Caki2 (cell line): ENCODE measurements around the gene HLCS. TPM values are rescaled to one million over a fixed set of nuclear protein-coding genes. Genes with fewer than 3 reads are reported as not detected.

Experiments used
- DNase-seq: peaks from one replicate; pipeline ENCODE4 v3.0.0-alpha.2; 2015; ENCODE audit warnings: low read depth
- in situ Hi-C: cut with HindIII; loops from 2 replicates; pipeline ENCODE4 v1.10.0; 2016; ENCODE audit warnings: low sequenced_read_pairs, low pct_unique_long_range_greater_than_20kb, mixed read lengths
- total RNA-seq: library from RNA; depleted of rRNA; stranded (reverse); fragments of >200 nt; shearing (Covaris generic); gene quantifications from 2 replicates; pipeline ENCODE4 v1.2.3, GENCODE V29; 2014; ENCODE audit warnings: low replicate concordance

The HLCS gene
- total RNA-seq, 1 experiment from 2014 or later, result 10.4 TPM

GRCh38 chr21:36904093-36904666 lies 62.3 kb downstream of the HLCS start:
- DNase-seq, result no peak
- in situ Hi-C loops, result no loop called here

- DNase-seq, result peak; percentile 10
- in situ Hi-C loops, result no loop called here
These were observed 63.7 kb downstream of the HLCS start for GRCh38 chr21:36902793-36903192.

GRCh38 chr21:36902331-36902730 lies 64.1 kb downstream of the HLCS start:
- no peak for DNase-seq
- in situ Hi-C loops, result no loop called here

- DNase-seq, result no peak
- in situ Hi-C loops, result no loop called here
These were observed 64.9 kb downstream of the HLCS start for GRCh38 chr21:36901575-36901974.

- no peak for DNase-seq
- in situ Hi-C loops, result no loop called here
These were observed 72.9 kb downstream of the HLCS start for GRCh38 chr21:36893581-36893980.

GRCh38 chr21:36892201-36892600 lies 74.3 kb downstream of the HLCS start:
- in situ Hi-C loops, result no loop called here
- no peak for DNase-seq

- no peak for DNase-seq
- in situ Hi-C loops, result no loop called here
These were observed 74.8 kb downstream of the HLCS start for GRCh38 chr21:36891692-36892091.

GRCh38 chr21:36891121-36891520 lies 75.3 kb downstream of the HLCS start:
- in situ Hi-C loops, result no loop called here
- DNase-seq, result no peak

GRCh38 chr21:36890086-36890485 lies 76.4 kb downstream of the HLCS start:
- DNase-seq, result no peak
- in situ Hi-C loops, result no loop called here

- no peak for DNase-seq
- in situ Hi-C loops, result no loop called here
These were observed 77.1 kb downstream of the HLCS start for GRCh38 chr21:36889401-36889800.

- in situ Hi-C loops, result no loop called here
- no peak for DNase-seq
These were observed 78.0 kb downstream of the HLCS start for GRCh38 chr21:36888466-36888865.

- in situ Hi-C loops, result no loop called here
- DNase-seq, result no peak
These were observed 78.5 kb downstream of the HLCS start for GRCh38 chr21:36887963-36888362.

- DNase-seq, result peak; percentile 25
- in situ Hi-C loops, result no loop called here
These were observed 82.7 kb downstream of the HLCS start for GRCh38 chr21:36883532-36884486.

GRCh38 chr21:36882776-36883175 lies 83.7 kb downstream of the HLCS start:
- in situ Hi-C loops, result no loop called here
- no peak for DNase-seq

GRCh38 chr21:36881228-36881627 lies 85.2 kb downstream of the HLCS start:
- in situ Hi-C loops, result no loop called here
- DNase-seq, result no peak

- in situ Hi-C loops, result no loop called here
- DNase-seq, result no peak
These were observed 86.6 kb downstream of the HLCS start for GRCh38 chr21:36879827-36880226.

- in situ Hi-C loops, result no loop called here
- no peak for DNase-seq
These were observed 88.7 kb downstream of the HLCS start for GRCh38 chr21:36877741-36878140.

GRCh38 chr21:36874665-36875064 lies 91.8 kb downstream of the HLCS start:
- DNase-seq, result no peak
- in situ Hi-C loops, result no loop called here

GRCh38 chr21:36873513-36873912 lies 93.0 kb downstream of the HLCS start:
- in situ Hi-C loops, result no loop called here
- DNase-seq, result no peak
